ENCODE results near the gene ALDOB. TPM values are rescaled to one million over a fixed set of nuclear protein-coding genes. Genes with fewer than 3 reads are reported as not detected.

ALDOB gene
- total RNA-seq, 2 experiments from 2014 or later: not detected

Other genes starting within 250 kb of the ALDOB start
- gene BAAT, start 50.8 kb downstream of the ALDOB start, total RNA-seq: under 1 TPM; 0.06 to 0.10 TPM
- 10 to 100 TPM; 17.3 to 19.4 TPM for gene MRPL50, start 37.2 kb downstream of the ALDOB start, total RNA-seq
- 1 to 10 TPM; 7.7 to 8.4 TPM for gene ZNF189, start 36.9 kb downstream of the ALDOB start, total RNA-seq
- 10 to 100 TPM; 39.7 to 44.2 TPM for gene RNF20, start 98.1 kb upstream of the ALDOB start, total RNA-seq
- gene PPP3R2, start 159.2 kb upstream of the ALDOB start, total RNA-seq: not detected

Data from activated naive CD8-positive, alpha-beta T cell treated with anti-CD3 and anti-CD28 coated beads for 36 hours (primary cell).